NCI-H2029 (cell line): ENCODE data around the gene TNFRSF18.
"Not testable (repeated sequence)": the region's sequence is repeated elsewhere in the genome, so short reads cannot be mapped to it uniquely, and the experiment has no call there.

Experiments
- DNase-seq: peaks from one replicate; lab custom pipeline; 2025; lab: John Stamatoyannopoulos, UW

TNFRSF18 gene

GRCh38 chr1:1206376-1206965 lies at the start of gene TNFRSF18:
Gene TNFRSF18 (minus strand): TSS chr1:1206592. CDS start chr1:1206571, 21 bp downstream.
- no peak for DNase-seq

- no peak for DNase-seq
These were observed 49.2 kb upstream of the TNFRSF18 start for GRCh38 chr1:1255611-1256010.

GRCh38 chr1:1255078-1255477 lies 48.7 kb upstream of the TNFRSF18 start:
- no peak for DNase-seq

- no peak for DNase-seq
These were observed 48.2 kb upstream of the TNFRSF18 start for GRCh38 chr1:1254667-1254998.

GRCh38 chr1:1253972-1254666 lies 47.7 kb upstream of the TNFRSF18 start:
- no peak for DNase-seq

- DNase-seq = no peak
These were observed 46.9 kb upstream of the TNFRSF18 start for GRCh38 chr1:1253314-1253713.

- no peak for DNase-seq
These were observed 44.4 kb upstream of the TNFRSF18 start for GRCh38 chr1:1250786-1251284.

- not testable (repeated sequence) for DNase-seq
These were observed 41.9 kb upstream of the TNFRSF18 start for GRCh38 chr1:1248009-1248913.

- no peak for DNase-seq
These were observed 41.0 kb upstream of the TNFRSF18 start for GRCh38 chr1:1247341-1247913.

- no peak for DNase-seq
These were observed 40.4 kb upstream of the TNFRSF18 start, which contains the start of gene C1QTNF12 for GRCh38 chr1:1246577-1247340. Gene C1QTNF12 (minus strand): TSS chr1:1246722. CDS start chr1:1246690, 32 bp downstream.

- DNase-seq = no peak
These were observed 39.6 kb upstream of the TNFRSF18 start for GRCh38 chr1:1245817-1246576.

- no peak for DNase-seq
These were observed 38.9 kb upstream of the TNFRSF18 start for GRCh38 chr1:1245178-1245816.

GRCh38 chr1:1244192-1244811 lies 37.9 kb upstream of the TNFRSF18 start:
- no peak for DNase-seq

- DNase-seq = no peak
These were observed 37.4 kb upstream of the TNFRSF18 start for GRCh38 chr1:1243807-1244191.

GRCh38 chr1:1243266-1243660 lies 36.9 kb upstream of the TNFRSF18 start:
- DNase-seq = no peak

- DNase-seq = no peak
These were observed 36.3 kb upstream of the TNFRSF18 start for GRCh38 chr1:1242461-1243265.

- DNase-seq = no peak
These were observed 35.3 kb upstream of the TNFRSF18 start for GRCh38 chr1:1241588-1242219.

- no peak for DNase-seq
These were observed 34.6 kb upstream of the TNFRSF18 start for GRCh38 chr1:1240822-1241587.
